IMR-90 (cell line): ENCODE results near the gene ZMYND10. TPM values are rescaled to one million over a fixed set of nuclear protein-coding genes. Genes with fewer than 3 reads are reported as not detected.
"Not testable (repeated sequence)": the region's sequence is repeated elsewhere in the genome, so short reads cannot be mapped to it uniquely, and the experiment has no call there.

Experiments used
- ATAC-seq: fragments of 200-7000 bp; cut with Tn5 transposase; 2 replicates; pipeline ENCODE4 v1.9.1; 2020; ENCODE audit warnings: low read depth, mild to moderate bottlenecking, moderate library complexity
- BruUV-seq: library from RNA; stranded (reverse); fragments of 400-500 nt; replicated peaks from 2 replicates; lab custom pipeline; 2021; lab: Mats Ljungman, UMichigan
- CTCF ChIA-PET: fragments of 300-600 bp; formaldehyde crosslinking; extraction: SDS; loops from one replicate; lab custom pipeline; 2021; ENCODE audit warnings: antibody characterized with exemption; lab: Yijun Ruan, JAX
- POLR2A ChIA-PET: fragments of 300-600 bp; sonication (Branson Sonifier 250); formaldehyde crosslinking; loops from one replicate; lab custom pipeline; 2022; ENCODE audit warnings: antibody characterized with exemption; ENCODE audit not compliant: unreplicated experiment; lab: Charles Lee
- DNase-seq: peaks from one replicate; pipeline ENCODE4 v3.0.0; 2013
- H2AFZ ChIP-seq: replicated peaks from 2 replicates; pipeline ENCODE3; 2013; ENCODE audit warnings: low read length, mild to moderate bottlenecking; ENCODE audit not compliant: poor library complexity
- H2AK5ac ChIP-seq: 2 replicates; pipeline ENCODE4 v1.6.1; 2013; ENCODE audit warnings: low read depth, low read length, inconsistent platforms
- H2AK9ac ChIP-seq: replicated peaks from 2 replicates; pipeline ENCODE3; 2013; ENCODE audit warnings: mild to moderate bottlenecking, low read depth, low read length, moderate library complexity; ENCODE audit not compliant: poor library complexity
- H2BK120ac ChIP-seq: 2 replicates; pipeline ENCODE4 v1.6.1; 2013; ENCODE audit warnings: low read depth, low read length, inconsistent platforms
- H2BK15ac ChIP-seq: 3 replicates; pipeline ENCODE4 v1.6.1; 2013; ENCODE audit warnings: low read depth, low read length, inconsistent platforms
- H2BK20ac ChIP-seq: 2 replicates; pipeline ENCODE4 v1.6.1; 2013; ENCODE audit warnings: low read depth, mild to moderate bottlenecking, inconsistent platforms, low read length, moderate library complexity
- H2BK5ac ChIP-seq: 2 replicates; pipeline ENCODE4 v1.6.1; 2013; ENCODE audit warnings: mild to moderate bottlenecking, low read depth, low read length, inconsistent platforms; ENCODE audit not compliant: poor library complexity, severe bottlenecking
- H3K14ac ChIP-seq: replicated peaks from 2 replicates; pipeline ENCODE4 v1.6.1; 2013; ENCODE audit warnings: low read depth, low read length, inconsistent platforms
- H3K18ac ChIP-seq: 2 replicates; pipeline ENCODE4 v1.6.1; 2013; ENCODE audit warnings: low read depth, low read length, control low read depth
- H3K23ac ChIP-seq: 2 replicates; pipeline ENCODE4 v1.6.1; 2013; ENCODE audit warnings: low read depth, low read length, inconsistent platforms
- H3K27ac ChIP-seq: 2 replicates; pipeline ENCODE4 v1.5.1; 2013; ENCODE audit warnings: mild to moderate bottlenecking, control low read depth, low read length; ENCODE audit not compliant: insufficient read depth
- H3K27me3 ChIP-seq: 2 replicates; pipeline ENCODE4 v1.6.1; 2013; ENCODE audit warnings: low read length; ENCODE audit not compliant: control insufficient read depth, insufficient read depth
- H3K36me3 ChIP-seq: 2 replicates; pipeline ENCODE4 v1.6.1; 2013; ENCODE audit warnings: low read length, mixed read lengths; ENCODE audit not compliant: control insufficient read depth, insufficient read depth
- H3K4ac ChIP-seq: 2 replicates; pipeline ENCODE4 v1.6.1; 2013; ENCODE audit warnings: low read depth, low read length, inconsistent platforms
- H3K4me1 ChIP-seq: 2 replicates; pipeline ENCODE4 v1.6.1; 2013; ENCODE audit warnings: low read length, mixed read lengths; ENCODE audit not compliant: control insufficient read depth, insufficient read depth
- H3K4me2 ChIP-seq: 2 replicates; pipeline ENCODE4 v1.6.1; 2013; ENCODE audit warnings: low read depth, mild to moderate bottlenecking, control low read depth, low read length, moderate library complexity
- H3K4me3 ChIP-seq: 2 replicates; pipeline ENCODE4 v1.5.1; 2013; ENCODE audit warnings: low read depth, mild to moderate bottlenecking, control low read depth, low read length, moderate library complexity; ENCODE audit not compliant: insufficient read depth
- H3K56ac ChIP-seq: 2 replicates; pipeline ENCODE4 v1.6.1; 2013; ENCODE audit warnings: low read length, inconsistent platforms; ENCODE audit not compliant: insufficient read depth; ENCODE audit errors: extremely low read depth
- H3K79me1 ChIP-seq, 2 experiments: 2 replicates each; pipeline ENCODE4 v1.6.1; 2013; ENCODE audit warnings: low read length in 2 of 2, inconsistent platforms in 1 of 2, low read depth in 1 of 2
- H3K9ac ChIP-seq: 2 replicates; pipeline ENCODE4 v1.6.1; 2013; ENCODE audit warnings: low read depth, low read length, control low read depth
- H3K9me1 ChIP-seq: 2 replicates; pipeline ENCODE4 v1.6.1; 2013; ENCODE audit warnings: low read length, inconsistent platforms; ENCODE audit not compliant: insufficient read depth
- H3K9me3 ChIP-seq: 2 replicates; pipeline ENCODE4 v1.6.1; 2013; ENCODE audit warnings: low read length; ENCODE audit not compliant: control insufficient read depth, insufficient read depth
- H4K20me1 ChIP-seq: 2 replicates; pipeline ENCODE4 v1.6.1; 2013; ENCODE audit warnings: low read length, inconsistent platforms; ENCODE audit not compliant: insufficient read depth
- H4K5ac ChIP-seq: 2 replicates; pipeline ENCODE4 v1.6.1; 2013; ENCODE audit warnings: mild to moderate bottlenecking, low read depth, low read length, control low read depth
- H4K8ac ChIP-seq, 2 experiments: 2 replicates each; pipeline ENCODE4 v1.6.1; 2013; ENCODE audit warnings: low read depth in 2 of 2, low read length in 2 of 2, control low read depth in 1 of 2, inconsistent platforms in 1 of 2
- H4K91ac ChIP-seq: 2 replicates; pipeline ENCODE4 v1.6.1; 2013; ENCODE audit warnings: low read depth, low read length, inconsistent platforms; ENCODE audit not compliant: insufficient read depth
- BHLHE40 ChIP-seq: fragments of 150-350 bp; IDR thresholded peaks from 2 replicates; pipeline ENCODE4 v1.6.1; 2016; ENCODE audit warnings: mild to moderate bottlenecking, low read depth, low read length
- CEBPB ChIP-seq: IDR thresholded peaks from 2 replicates; pipeline ENCODE4 v1.6.1; 2012; ENCODE audit warnings: low read depth, low read length, improper control_type of control experiment
- CHD1 ChIP-seq: IDR thresholded peaks from 2 replicates; pipeline ENCODE4 v1.6.1; 2012; ENCODE audit warnings: low read depth, low read length, improper control_type of control experiment
- ELK1 ChIP-seq: fragments of 150-350 bp; IDR thresholded peaks from 2 replicates; pipeline ENCODE4 v1.6.1; 2016; ENCODE audit warnings: low read depth, mild to moderate bottlenecking, low read length, moderate library complexity, borderline replicate concordance
- FOS ChIP-seq: fragments of 150-350 bp; IDR thresholded peaks from 2 replicates; pipeline ENCODE4 v1.6.1; 2016; ENCODE audit warnings: low read depth, low read length
- SMC3 ChIP-seq: fragments of 150-350 bp; IDR thresholded peaks from 2 replicates; pipeline ENCODE4 v1.6.1; 2016; ENCODE audit warnings: low read depth, mild to moderate bottlenecking, antibody characterized with exemption, low read length, moderate library complexity
- WGBS, 2 experiments: methylation state at CpG; one replicate each; pipeline versions ENCODE4 v1.1.5 to v1.1.7; 2013; ENCODE audit warnings: missing lambda C conversion rate in 2 of 2; ENCODE audit not compliant: insufficient read length in 1 of 2; ENCODE audit errors: extremely low coverage in 2 of 2; 5-methylcytosine and 5-hydroxymethylcytosine counted together
- dilution Hi-C: fragments of 300-500 bp; cut with HindIII; formaldehyde crosslinking; loops from one replicate; pipeline ENCODE4 v1.14.3; 2018; ENCODE audit warnings: low sequenced_read_pairs; ENCODE audit not compliant: unreplicated experiment
- in situ Hi-C: fragments of 300-500 bp; cut with MboI; formaldehyde crosslinking; loops from 3 replicates; pipeline ENCODE4 v1.14.3; 2019; ENCODE audit warnings: low sequenced_read_pairs, inconsistent platforms, mixed read lengths
- intact Hi-C: fragments of 100-400 bp; cut with micrococcal nuclease; formaldehyde crosslinking; loops from 2 replicates; pipeline ENCODE4 v1.10.0; 2022
- polyA plus RNA-seq, 3 experiments: library from polyadenylated mRNA; depleted of rRNA; stranded (reverse); fragments of >200 nt; gene quantifications; 2 replicates each; pipeline ENCODE4 v1.2.3, GENCODE V29; 2012; ENCODE audit warnings: low replicate concordance in 1 of 3
- total RNA-seq: library from RNA; depleted of rRNA; stranded (reverse); fragments of >200 nt; gene quantifications from 2 replicates; pipeline ENCODE4 v1.2.3, GENCODE V29; 2012

Gene ZMYND10
- total and polyA plus RNA-seq, 2 of the 4 experiments (the other 2 are of a cell fraction): 1.1 to 1.4 TPM

GRCh38 chr3:50314342-50314741 lies 31.2 kb downstream of the ZMYND10 start:
- Histone ChIP-seq H3K79me1 (peaks cover 13 to 36% of the 10 kb centered on the region in 2 experiments), H3K36me3 (peaks cover 33% of the 10 kb centered on the region), H3K14ac (no peak overlapping the region), H3K18ac (no peak overlapping the region), H4K20me1 (0 out of 2 replicates have a peak, but pooled peaks cover 13% of the 10 kb centered on the region), H4K91ac (no peak overlapping the region), H2AFZ (no peak overlapping the region), H2AK9ac (no peak overlapping the region), H3K9me1 (peaks cover 18% of the 10 kb centered on the region), H3K4ac (no peak overlapping the region), H3K27me3 (no peaks in the 10 kb centered on the region), H4K5ac (no peak overlapping the region), H2BK5ac (no peak overlapping the region), H2BK20ac (no peak overlapping the region), H3K23ac (no peak overlapping the region), H3K56ac (no peak overlapping the region), H3K4me2 (no peak overlapping the region), H3K9ac (no peak overlapping the region), H2AK5ac (no peak overlapping the region), H3K4me1 (peaks cover 6% of the 10 kb centered on the region; the same call in 1 of the 2 replicates), H2BK15ac (no peak overlapping the region), H3K27ac (no peak overlapping the region), H4K8ac (no peak overlapping the region), H3K9me3 (peaks cover 2% of the 10 kb centered on the region; the same call in 1 of the 2 replicates), H2BK120ac (no peak overlapping the region), H3K4me3 (no peak overlapping the region)
- ATAC-seq (no peak), DNase-seq (no peak)
- in situ Hi-C loops: no loop called here
- no peak for TF ChIP-seq BHLHE40
- TF ChIP-seq CHD1: no peak
- no peak for TF ChIP-seq SMC3
- no peak for TF ChIP-seq ELK1
- TF ChIP-seq FOS: no peak
- no peak for TF ChIP-seq CEBPB
- dilution Hi-C loops: no loop called here
- intact Hi-C loops: no loop called here
- ChIA-PET CTCF (no interaction called here), POLR2A (no interaction called here)
- no TSS peak for BruUV-seq
- WGBS, 2 experiments: 89% methylated on average over 3 of the region's 3 CpGs; no CpG with 5 or more reads in 1 of the 2 experiments

- in situ Hi-C loops, H3K56ac ChIP-seq, H3K14ac ChIP-seq, H4K91ac ChIP-seq, intact Hi-C loops, H3K27me3 ChIP-seq, H3K4me1 ChIP-seq, H2BK15ac ChIP-seq, H2BK20ac ChIP-seq, DNase-seq, dilution Hi-C loops, H3K4ac ChIP-seq, H4K8ac ChIP-seq, BruUV-seq, H2AFZ ChIP-seq, H3K9ac ChIP-seq, H3K23ac ChIP-seq, H2AK5ac ChIP-seq, POLR2A ChIA-PET, H4K5ac ChIP-seq, H2BK5ac ChIP-seq, H3K4me3 ChIP-seq, ATAC-seq, H2BK120ac ChIP-seq, H3K27ac ChIP-seq, H2AK9ac ChIP-seq, CTCF ChIA-PET, H3K18ac ChIP-seq, H3K9me3 ChIP-seq, H3K4me2 ChIP-seq: not testable (repeated sequence)
- Histone ChIP-seq H3K79me1 (peaks cover 3 to 17% of the 10 kb centered on the region in 2 experiments; a peak in 2 of 4 replicates), H4K20me1 (0 out of 2 replicates have a peak, but pooled peaks cover 11% of the 10 kb centered on the region), H3K9me1 (peaks cover 11% of the 10 kb centered on the region), H3K36me3 (peaks cover 11% of the 10 kb centered on the region)
- 100% methylated on average over 3 of the region's 32 CpGs; no CpG with 5 or more reads in 1 of the 2 experiments for WGBS, 2 experiments
These were observed 33.5 kb downstream of the ZMYND10 start for GRCh38 chr3:50312041-50312440.
